22Rv1 (cell line): ENCODE measurements around the gene PSMD11.

Experiments
- CTCF ChIP-seq: fragments of 450-650 bp; IDR thresholded peaks from 2 replicates; pipeline ENCODE4 v1.5.1; 2017; ENCODE audit warnings: mild to moderate bottlenecking
- ZFX ChIP-seq: fragments of 450-650 bp; IDR thresholded peaks from 2 replicates; pipeline ENCODE4 v1.6.1; 2017; ENCODE audit warnings: antibody characterized with exemption, borderline replicate concordance

GRCh38 chr17:32519228-32520103 is 75.2 kb downstream of the PSMD11 start:
- TF ChIP-seq CTCF (no peak), ZFX (no peak)
